ENCODE data around the gene PCBP2.

The PCBP2 gene

DNA sequence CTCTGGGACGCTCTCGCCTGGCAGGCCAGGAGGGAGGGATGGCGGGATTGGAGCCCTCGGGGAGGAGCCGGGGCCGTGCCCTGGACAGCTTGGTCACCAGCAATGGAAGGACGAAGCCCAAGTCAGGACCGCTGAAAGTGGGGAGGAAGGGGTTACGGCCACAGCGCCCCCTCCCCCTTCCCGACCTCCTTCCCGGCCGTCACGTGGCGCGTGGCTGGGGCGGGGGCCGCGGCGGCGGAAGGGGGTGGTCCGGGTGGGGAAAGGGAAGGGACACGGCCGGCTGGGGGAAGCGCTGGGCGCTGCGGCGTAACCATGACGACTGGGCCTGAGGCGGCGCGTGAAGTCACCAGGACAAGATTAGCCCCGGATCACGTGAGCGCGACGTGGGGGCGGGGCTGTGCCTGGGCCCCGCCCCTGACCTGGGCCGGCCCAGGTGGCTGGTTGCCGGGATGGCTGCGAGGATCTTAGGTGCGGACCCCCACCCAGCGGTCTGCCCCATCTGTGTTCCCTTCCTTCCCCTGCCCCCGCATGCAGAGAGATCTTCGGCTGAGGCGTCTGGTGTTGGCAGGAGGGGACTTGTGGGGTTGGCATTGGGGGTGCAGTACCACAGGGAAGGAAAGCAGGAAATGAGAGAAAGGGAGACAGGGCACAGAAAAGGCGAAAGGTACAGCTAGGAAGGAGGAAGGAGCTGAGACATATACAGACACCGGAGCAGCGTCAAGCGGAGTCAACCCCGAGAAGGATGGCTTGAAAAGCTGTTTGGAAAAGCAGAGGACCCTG is 41.1 kb downstream of the PCBP2 start:
- peak; percentile 60 to 77 for DNase-seq (ENCODE audit: low read depth in 2 of 2, low spot score in 1 of 2)

DNA sequence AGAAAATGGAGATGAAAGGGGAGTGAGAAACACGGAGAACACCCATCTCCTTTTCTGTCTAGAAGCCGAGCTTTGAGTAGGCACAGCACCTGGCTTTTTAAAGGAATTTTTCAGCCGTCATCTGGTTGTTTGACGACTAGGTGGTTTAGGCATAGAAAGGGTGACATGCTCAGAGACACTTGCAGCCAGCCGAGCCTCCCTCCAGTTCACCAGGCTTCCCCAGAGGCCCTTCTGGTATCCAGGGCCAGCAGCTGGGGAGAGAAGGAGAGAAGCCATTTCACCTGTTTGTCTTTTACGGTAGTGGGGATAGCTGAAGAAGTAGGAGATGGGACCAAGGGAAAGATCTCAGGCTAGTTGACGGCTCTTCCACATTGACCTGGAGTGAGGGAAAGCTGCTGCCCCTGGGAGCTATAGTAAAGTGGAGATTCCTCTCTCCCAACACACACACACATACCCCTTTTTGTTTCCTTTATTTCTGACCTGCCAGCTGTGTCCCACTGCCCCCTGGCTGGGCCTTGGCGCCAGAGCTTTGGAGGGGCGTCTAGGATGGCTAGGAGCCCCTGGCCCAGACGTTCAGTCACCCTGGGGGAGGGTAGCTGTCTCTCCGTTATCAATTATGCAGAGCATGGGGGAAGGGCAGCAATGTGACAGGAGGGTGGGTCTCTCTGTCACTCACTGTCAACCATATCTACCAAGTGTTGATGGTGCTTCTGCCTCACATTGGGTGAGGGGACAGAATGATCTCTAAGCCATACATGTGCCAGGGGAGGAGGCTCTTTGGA is 41.9 kb downstream of the PCBP2 start:
- no peak for DNase-seq (ENCODE audit: low read depth in 2 of 2, low spot score in 1 of 2)

DNA sequence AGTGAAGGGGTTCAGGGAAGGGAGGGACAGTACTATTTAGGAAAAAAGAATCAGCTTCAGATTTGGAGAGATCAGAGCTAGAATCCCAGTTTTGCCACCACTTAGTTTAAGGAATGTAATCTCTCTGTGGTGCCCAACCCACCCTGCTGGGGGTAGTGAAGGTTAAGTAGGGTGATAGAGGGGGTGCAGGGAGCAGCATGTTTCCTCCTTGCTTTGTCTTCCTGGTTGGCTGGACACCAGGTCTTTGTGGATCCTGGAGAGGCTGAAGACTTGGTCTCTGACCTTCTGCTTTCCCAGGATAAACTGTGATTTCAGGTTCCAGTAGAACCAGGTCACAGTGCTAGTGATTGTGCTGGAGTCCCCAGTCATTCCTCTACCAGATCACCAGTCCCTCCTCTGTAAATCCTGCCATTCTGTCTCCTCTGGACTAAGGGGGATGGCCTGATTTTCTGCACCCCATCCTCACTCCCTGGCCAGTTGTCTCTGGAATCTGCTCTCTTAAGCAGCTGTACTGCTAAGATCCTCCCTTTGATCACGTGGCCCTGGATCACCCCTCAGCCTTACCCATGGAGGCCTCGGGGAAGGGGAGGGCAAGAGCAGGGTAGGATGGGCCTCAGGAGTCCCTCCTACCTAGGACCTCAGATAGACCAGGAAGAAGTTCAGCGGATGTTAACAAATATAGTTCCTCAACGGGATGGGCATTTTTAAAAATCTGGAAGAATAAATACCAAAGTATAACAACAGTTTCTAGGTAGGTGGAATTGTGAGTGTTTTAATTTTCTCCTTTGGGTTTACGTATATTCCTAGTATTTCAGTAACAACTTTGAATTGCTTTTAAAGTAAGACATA is 44.2 kb downstream of the PCBP2 start:
- DNase-seq (ENCODE audit: low read depth in 2 of 2, low spot score in 1 of 2), result no peak

DNA sequence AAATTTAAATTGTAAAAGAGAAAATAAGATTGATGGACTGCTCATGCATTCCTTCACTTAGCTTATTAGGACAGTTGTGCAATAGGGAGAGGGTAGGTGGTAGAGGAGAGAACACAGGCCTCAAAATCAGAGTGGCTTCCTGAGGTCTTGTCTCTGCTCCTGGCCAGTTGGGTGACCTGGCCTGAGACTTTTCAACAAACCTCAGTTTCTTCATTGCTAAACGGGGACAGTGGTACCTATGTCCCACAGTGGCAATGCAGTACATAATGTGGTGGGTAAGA is 44.8 kb downstream of the PCBP2 start:
- DNase-seq (ENCODE audit: low read depth in 2 of 2, low spot score in 1 of 2), result no peak

DNA sequence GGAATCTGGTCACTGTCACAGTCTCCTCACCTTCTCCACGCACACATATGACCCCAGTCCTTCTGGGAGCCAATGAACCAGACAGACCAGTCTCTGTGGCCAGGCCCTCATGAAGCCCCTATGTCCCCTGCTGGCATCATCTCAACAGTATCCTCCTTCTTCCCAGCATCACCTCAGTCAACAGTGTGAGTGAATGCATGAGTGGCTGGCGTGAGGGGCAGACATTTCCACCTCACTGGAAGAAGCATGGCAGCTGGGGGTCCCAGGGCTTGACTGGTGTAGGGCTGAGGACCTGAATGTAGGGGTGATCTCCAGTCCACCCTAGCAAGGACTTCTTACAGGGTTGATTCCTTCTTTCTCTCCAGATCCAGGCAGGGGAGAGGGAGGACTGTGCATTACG is 45.6 kb downstream of the PCBP2 start:
- DNase-seq (ENCODE audit: low read depth in 2 of 2, low spot score in 1 of 2), result no peak

DNA sequence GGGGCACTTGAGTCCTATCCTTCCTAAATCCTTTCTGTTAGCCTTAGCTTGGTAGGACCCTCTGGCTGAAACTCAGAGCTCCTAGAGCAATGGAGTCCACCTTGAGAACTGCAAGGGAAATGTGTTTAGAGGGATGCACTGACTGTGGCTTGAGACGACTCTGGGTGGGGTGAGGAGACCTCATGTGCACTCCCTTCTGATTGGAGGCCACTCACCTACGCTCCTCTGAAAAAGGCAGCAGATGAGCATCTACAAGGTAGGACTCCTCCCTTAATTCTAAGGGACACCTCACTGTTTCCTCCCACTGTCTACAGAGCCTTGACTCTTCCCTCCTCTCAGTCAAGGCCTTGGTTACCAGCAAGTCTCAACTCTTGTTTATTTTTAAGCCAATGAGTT is 46.3 kb downstream of the PCBP2 start:
- DNase-seq (ENCODE audit: low read depth in 2 of 2, low spot score in 1 of 2), result no peak

DNA sequence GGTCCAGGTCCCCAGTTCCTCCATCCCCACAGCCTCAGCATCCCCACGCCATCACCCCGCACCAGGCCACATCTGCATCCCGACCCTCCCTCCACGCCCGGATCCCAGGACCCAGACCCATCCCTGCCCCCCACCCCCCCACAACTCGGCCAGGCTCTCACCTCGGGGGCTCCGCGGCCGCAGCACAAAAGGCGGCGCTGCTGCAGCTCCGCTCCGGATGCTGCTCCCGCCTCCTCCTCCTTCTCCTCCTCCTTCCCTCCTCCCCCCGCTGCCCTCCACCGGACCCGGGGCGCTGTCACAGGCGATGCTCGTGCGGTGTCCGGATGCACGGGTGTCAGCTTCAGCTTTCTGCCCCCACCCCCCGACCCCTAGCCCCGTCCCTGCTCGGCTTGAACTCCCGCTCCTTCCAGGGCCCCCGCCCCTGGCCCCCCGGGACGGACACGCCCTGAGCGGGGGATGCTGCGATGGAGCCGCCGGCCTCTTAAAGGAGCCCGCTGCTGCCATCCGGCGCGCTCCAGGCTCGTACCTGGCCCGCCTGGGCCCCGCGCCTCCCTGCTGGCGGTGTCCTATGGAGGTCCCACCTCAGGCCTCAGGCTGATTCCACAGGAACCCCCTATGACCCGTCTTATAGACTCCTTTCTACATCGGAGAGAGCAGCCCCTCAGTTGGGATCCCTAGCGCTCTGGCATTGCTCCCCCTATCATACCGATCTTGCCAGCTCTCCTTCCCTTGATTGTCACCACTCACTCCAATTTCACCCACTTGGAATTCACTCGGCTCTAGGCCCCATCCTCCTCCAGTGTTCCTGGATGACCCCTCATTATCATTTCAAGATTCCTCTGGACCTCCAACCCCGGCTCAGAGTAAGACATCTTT is 47.6 kb downstream of the PCBP2 start, which contains the start of gene MAP3K12:
MAP3K12 (minus strand) TSS at position 193 of the 876 bp plus-strand sequence. CDS start 12,067 bp downstream, outside the sequence.
- peak in 1 of 2 donors; percentile 21 for DNase-seq (ENCODE audit: low read depth in 2 of 2, low spot score in 1 of 2)

DNA sequence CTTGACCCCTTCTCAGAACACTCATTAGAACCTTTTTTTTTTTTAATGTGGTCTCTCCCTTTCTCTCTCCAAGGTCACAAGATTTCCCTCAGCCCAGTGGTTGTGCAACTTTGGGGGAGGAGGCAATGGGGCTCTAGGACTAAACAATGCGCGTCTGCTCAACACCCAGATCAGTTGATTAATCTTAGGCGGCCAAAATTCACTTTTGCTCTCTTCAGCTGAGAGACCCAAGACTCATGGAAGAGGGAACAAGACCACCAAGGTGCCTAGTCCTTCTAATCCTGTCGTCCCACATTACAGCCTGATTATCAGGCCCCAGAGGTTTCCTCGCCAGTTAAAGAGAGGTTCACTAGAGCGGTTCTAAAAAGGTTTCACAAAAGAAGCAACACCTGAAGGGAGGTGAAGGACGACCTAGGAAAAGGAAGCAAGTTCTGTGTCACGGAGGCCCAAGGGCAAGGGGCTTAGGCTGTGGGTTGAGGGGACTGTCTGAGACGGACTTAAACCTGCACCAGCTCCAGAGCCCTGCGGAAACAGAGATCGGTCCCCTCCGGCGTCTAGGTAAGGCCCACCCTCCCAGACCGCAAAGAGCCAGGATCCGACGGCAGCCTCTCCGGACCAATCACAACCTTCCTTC is 48.4 kb downstream of the PCBP2 start:
- DNase-seq (ENCODE audit: low read depth in 2 of 2, low spot score in 1 of 2), result no peak

DNA sequence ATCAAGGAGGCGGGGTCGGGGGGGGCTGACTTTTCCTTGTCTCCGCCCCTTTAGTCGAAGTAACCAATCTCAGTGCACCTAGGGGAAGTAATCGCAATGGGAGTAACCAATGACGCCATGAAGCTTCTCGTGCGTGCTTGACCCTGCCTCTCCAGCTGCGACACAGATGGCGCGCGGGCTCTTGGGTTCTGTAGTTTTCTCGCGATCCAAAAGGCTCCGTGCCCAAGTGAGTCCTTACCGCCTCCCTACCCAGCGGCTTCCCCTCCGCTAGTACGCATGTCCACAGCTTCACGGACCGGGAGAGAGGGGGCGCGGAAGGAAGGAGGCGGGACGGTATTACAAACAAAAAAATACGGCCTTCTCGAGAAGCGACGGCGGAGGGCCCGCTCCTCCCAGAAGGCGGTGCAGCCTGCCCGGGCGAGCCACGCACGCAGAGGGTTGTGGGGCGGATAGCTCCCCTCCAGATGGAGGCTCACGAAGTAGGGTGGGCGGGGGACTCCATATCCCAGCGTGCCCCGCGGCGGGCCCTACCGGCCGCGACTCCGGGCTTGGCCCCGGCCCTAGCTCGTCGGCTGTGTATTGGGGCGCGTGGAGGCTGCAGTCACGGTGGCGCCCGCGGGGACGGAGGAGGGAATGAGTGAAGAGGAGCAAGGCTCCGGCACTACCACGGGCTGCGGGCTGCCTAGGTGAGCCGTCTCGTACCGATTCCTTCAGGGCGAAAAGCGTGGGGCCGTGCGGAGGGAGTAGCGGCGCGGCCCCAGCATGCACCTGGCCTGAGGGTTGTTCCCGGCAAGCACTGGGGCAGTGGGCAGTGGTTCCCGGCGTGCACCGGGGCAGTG is 49.1 kb downstream of the PCBP2 start, which contains the start of gene TARBP2:
TARBP2 (plus strand) TSS at position 508 of the 839 bp plus-strand sequence; CDS start at position 634, 126 bp downstream.
- peak; percentile 98 for DNase-seq (ENCODE audit: low read depth in 2 of 2, low spot score in 1 of 2)

DNA sequence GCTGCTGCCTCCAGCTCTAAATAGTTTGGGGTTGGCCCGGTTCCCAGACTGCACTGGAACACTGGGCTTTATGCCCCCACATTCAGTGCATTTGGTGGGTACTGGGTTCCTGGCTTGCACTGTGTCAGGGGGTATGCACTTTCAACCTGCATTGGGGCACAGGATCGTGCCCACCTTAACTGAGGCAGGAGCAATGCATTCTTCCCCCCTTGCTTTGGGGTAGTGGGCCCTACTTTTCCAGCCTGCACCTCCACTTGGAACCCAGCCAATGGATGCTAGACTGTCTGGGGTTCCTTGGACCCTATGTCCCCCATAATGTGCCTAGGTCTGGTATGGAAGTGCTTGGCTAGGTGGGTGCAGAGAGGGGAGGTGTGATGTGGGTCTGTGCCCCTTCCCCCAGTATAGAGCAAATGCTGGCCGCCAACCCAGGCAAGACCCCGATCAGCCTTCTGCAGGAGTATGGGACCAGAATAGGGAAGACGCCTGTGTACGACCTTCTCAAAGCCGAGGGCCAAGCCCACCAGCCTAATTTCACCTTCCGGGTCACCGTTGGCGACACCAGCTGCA is 49.8 kb downstream of the PCBP2 start:
- no peak for DNase-seq (ENCODE audit: low read depth in 2 of 2, low spot score in 1 of 2)

DNA sequence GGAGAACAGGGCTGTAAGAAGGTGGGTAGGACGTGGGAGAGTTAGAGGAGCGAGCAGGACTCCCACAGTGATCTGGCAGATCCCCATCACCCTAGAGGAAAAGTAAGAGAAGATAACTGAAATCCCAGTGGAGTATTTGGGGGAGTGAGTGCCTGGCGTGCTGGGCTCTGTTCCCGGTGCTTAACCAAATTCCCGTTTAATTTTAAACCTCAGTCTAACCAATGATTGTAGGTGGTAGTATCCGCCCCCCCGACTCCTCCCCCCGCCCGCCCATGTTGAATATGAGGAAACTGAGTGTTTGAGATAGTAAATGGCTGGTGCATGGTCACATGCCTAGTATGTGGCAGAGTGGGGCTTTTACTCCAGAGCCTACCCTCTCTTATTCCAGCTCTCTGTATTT is 50.4 kb downstream of the PCBP2 start:
- DNase-seq (ENCODE audit: low read depth in 2 of 2, low spot score in 1 of 2), result no peak

DNA sequence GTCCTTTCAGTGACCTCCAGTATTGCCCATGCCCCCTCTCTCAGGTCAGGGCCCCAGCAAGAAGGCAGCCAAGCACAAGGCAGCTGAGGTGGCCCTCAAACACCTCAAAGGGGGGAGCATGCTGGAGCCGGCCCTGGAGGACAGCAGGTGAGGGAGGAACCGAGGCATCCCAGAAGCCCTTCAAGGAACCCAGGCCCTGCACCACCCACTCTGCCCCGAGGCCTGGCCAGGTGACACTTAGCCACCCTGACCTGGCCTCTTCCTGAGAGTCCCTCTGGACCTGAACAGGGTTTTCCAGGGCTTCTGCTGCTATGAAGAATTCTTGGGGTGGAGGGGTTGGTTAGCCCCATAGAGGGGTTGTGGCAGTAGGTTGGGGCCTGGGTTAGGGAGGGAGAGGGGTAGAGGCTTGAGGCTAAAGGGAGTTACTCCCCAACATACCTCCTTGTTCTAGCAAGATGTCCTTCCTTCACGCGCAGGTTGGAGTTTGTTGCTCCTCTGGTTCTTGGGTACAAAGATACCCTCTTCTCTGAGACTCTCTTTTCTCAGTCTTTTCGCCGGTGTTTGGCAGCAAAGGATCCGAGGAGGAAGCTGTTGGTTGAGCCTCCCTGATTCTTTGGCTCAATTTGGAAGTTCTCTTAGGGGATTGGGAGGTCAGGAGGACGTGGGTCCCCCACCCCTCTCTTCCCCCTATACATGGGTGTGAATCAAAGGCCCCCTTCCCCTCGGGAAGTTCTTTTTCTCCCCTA is 51.3 kb downstream of the PCBP2 start:
- DNase-seq (ENCODE audit: low read depth in 2 of 2, low spot score in 1 of 2), result no peak

DNA sequence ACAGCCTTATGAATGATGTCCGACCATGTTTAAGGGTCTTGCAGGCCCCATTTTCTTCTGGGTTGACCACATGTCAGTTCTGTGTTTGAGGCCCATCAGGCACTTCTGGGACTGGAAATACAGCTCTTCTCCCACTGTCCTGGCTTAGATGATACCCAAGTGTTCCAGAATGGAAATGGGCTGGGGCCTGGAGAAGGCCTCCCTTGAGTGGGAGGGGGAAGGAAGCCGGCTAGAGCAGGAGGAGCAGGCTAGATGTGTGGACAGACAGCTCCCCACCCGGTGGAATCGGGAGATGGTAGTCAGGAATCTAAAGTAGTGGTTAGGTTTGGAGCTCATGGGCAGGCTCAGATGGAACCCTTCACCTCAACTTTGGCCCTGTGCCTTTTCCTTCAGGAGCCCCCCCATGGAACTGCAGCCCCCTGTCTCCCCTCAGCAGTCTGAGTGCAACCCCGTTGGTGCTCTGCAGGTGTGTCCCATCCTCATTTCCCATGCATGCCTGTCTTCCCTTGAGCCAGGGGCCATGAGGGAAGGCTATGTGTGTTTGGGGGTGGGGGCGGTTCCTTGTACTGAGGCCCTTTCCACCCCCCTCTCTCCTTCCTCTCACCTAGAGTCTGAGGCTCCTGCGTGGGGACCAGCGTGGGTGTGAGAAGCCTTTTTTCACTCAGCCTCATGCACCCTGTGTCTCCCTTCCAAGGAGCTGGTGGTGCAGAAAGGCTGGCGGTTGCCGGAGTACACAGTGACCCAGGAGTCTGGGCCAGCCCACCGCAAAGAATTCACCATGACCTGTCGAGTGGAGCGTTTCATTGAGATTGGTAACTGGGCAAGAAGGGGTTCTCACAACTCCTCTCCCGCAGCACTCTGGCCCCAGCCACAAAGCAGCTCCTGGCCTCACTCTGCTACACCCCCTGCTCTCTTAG is 52.4 kb downstream of the PCBP2 start:
- no peak for DNase-seq (ENCODE audit: low read depth in 2 of 2, low spot score in 1 of 2)

DNA sequence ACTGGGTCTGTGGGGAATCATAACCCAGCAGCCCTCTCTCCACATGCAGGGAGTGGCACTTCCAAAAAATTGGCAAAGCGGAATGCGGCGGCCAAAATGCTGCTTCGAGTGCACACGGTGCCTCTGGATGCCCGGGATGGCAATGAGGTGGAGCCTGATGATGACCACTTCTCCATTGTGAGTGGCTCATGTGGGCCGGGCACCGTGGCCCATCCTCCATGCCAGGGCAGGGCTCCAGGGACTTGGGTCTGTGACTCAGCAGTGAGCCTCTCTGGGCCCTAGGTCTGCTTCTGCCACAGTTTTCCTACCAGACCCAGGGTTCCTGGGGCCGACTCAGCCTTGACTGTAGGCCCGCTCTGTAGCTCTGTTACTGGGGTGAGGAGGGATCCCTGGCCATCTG is 53.2 kb downstream of the PCBP2 start:
- no peak for DNase-seq (ENCODE audit: low read depth in 2 of 2, low spot score in 1 of 2)

DNA sequence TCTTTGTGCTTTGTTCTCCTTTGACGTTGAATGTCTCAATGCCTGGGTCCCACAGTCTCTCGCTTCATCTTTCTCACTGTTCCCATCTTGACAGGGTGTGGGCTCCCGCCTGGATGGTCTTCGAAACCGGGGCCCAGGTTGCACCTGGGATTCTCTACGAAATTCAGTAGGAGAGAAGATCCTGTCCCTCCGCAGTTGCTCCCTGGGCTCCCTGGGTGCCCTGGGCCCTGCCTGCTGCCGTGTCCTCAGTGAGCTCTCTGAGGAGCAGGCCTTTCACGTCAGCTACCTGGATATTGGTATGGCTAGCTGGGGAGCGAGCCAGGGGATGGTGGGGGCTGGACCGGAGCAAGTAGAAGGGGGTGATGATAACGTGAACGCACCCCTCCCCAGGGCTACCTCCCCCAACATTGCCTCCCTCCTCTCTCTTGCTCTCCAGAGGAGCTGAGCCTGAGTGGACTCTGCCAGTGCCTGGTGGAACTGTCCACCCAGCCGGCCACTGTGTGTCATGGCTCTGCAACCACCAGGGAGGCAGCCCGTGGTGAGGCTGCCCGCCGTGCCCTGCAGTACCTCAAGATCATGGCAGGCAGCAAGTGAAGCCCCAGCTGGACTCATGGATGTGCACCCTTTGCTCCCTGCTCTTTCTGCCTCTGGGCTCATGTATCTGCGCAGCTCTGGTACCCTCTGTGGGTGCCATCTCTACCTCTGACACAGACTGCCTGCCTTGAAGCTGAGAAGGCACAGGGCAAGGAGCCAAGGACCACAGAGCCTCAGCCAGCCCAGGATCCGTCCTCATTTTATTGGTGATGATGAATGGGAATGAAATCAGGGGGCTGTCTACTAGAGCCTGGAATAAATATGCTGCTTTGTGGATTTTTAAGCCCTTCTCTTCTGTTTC is 53.9 kb downstream of the PCBP2 start:
- DNase-seq (ENCODE audit: low read depth in 2 of 2, low spot score in 1 of 2), result no peak

DNA sequence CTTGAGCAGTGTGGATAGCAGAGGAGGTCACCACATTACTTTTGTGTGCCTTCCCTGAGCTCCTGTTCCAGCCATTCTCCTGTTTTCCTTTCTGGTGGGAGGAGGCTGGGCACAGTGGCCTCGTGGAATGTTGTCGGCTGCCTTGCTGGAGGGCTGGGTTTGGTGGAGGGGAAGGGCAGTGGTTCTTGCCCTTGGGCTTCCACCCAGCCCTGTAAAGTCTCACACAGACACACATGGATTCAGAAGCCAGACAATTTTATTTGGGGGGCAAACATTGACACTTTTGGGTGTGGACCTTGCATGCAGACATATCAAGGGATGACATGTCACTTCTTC is 54.5 kb downstream of the PCBP2 start:
- no peak for DNase-seq (ENCODE audit: low read depth in 2 of 2, low spot score in 1 of 2)

All from stimulated activated CD8-positive, alpha-beta memory T cell treated with anti-CD3 and anti-CD28 coated beads, Interleukin-4, amount 100 ng/mL, for 4 hours (primary cell).